ENCODE measurements around the gene KCNA10. TPM values are rescaled to one million over a fixed set of nuclear protein-coding genes. Genes with fewer than 3 reads are reported as not detected.

Gene KCNA10
- total RNA-seq, 1 donor from 2014 or later, result not detected

DNA sequence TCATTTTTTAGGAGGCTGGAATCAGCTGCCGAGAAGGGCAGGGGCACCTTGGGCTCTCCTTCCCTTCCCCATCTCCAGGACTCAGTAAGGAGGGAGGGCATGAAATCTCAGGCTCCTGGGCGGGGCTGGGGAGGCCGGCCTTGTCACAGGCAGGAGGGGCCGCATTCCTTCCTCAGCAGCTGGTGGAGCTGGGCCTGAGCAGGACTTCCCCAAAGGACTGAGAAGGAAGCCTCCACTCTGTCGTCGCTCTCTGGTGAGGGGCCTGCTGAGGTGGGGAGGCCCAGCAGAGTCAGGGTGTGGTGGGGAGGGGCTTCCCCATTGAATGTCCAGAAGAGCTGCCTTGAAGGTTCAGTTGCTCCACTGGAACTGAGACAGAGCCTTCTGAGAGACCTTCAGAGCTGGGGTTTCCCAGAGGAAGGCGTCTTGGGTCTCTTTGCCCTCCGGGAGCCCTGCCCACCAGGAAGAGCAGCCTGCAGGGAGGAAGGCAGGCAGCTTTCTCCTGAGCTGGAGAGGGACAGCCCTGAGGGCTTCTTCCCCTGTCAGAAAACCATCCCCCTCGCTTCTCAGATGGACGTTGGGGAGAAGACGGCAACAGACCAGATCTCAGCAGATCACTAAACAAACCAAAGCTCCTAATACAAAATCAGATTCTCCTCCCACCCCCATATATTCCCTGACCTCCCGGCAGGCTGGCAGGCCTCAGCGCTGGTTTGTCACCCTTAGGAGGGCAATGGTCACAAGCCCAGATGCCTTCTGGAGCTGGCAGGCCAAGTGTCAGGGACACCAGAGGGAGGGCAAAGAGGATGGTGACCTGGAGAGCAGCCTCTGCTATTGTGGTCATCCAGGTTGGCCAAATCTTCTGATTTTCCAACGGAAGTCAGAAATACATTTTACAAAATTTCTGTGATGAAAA, 10.7 kb downstream of the KCNA10 start:
- Mint-ChIP-seq H3K27ac (no peak overlapping the region), H3K36me3 (ENCODE audit: insufficient read depth) (no peaks in the 10 kb centered on the region), H3K4me3 (ENCODE audit: low read depth) (no peak overlapping the region), H3K9me3 (ENCODE audit: low read depth) (no peaks in the 10 kb centered on the region), H3K4me1 (ENCODE audit: low read depth) (peaks cover 3% of the 10 kb centered on the region), H3K27me3 (peaks cover 27% of the 10 kb centered on the region)
- TF ChIP-seq, protein P1, sequence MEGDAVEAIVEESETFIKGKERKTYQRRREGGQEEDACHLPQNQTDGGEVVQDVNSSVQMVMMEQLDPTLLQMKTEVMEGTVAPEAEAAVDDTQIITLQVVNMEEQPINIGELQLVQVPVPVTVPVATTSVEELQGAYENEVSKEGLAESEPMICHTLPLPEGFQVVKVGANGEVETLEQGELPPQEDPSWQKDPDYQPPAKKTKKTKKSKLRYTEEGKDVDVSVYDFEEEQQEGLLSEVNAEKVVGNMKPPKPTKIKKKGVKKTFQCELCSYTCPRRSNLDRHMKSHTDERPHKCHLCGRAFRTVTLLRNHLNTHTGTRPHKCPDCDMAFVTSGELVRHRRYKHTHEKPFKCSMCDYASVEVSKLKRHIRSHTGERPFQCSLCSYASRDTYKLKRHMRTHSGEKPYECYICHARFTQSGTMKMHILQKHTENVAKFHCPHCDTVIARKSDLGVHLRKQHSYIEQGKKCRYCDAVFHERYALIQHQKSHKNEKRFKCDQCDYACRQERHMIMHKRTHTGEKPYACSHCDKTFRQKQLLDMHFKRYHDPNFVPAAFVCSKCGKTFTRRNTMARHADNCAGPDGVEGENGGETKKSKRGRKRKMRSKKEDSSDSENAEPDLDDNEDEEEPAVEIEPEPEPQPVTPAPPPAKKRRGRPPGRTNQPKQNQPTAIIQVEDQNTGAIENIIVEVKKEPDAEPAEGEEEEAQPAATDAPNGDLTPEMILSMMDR (IDR thresholded peaks at IDR 0.05; ENCODE audit: unreplicated experiment), result no peak
- DNase-seq (ENCODE audit: low spot score, unreplicated experiment), result no peak

DNA sequence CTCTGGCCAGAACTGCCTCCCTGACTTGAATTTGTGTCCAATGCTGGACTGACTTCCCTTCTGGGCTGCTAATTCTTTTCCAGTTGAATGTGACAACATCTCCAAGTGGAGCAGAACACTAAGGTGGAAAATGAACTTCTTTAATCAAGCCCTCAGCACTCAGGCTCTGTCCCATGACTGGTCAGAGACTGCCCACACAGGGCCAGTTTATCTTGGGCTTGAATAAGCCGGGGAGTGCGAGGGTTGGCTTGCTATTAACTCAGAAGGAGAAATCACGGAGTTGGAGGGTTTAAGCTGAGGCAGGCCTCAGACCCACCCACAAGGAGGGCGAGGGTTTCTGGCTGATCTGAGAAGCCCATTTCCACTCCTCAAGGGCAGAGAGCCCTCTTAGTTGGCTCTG, 12.4 kb downstream of the KCNA10 start:
- Mint-ChIP-seq H3K27me3 (peaks cover 35% of the 10 kb centered on the region), H3K9me3 (ENCODE audit: low read depth) (no peaks in the 10 kb centered on the region), H3K4me3 (ENCODE audit: low read depth) (no peak overlapping the region), H3K27ac (no peak overlapping the region), H3K36me3 (ENCODE audit: insufficient read depth) (no peaks in the 10 kb centered on the region), H3K4me1 (ENCODE audit: low read depth) (peaks cover 3% of the 10 kb centered on the region)
- TF ChIP-seq, protein P1 (IDR thresholded peaks at IDR 0.05; ENCODE audit: unreplicated experiment), result no peak
- DNase-seq (ENCODE audit: low spot score, unreplicated experiment), result no peak

- H3K27ac Mint-ChIP-seq, result no peak overlapping the region
- TF ChIP-seq, protein P1 (IDR thresholded peaks at IDR 0.05; ENCODE audit: unreplicated experiment), result no peak
- DNase-seq (ENCODE audit: low spot score, unreplicated experiment), result no peak
- no peak overlapping the region for H3K4me3 Mint-ChIP-seq (ENCODE audit: low read depth)
- H3K27me3 Mint-ChIP-seq, result peaks cover 35% of the 10 kb centered on the region
- peaks cover 3% of the 10 kb centered on the region for H3K4me1 Mint-ChIP-seq (ENCODE audit: low read depth)
- no peaks in the 10 kb centered on the region for H3K36me3 Mint-ChIP-seq (ENCODE audit: insufficient read depth)
- H3K9me3 Mint-ChIP-seq (ENCODE audit: low read depth), result no peaks in the 10 kb centered on the region
These were observed 13.4 kb downstream of the KCNA10 start for GRCh38 chr1:110505596-110505995.

GRCh38 chr1:110504226-110504625, 14.7 kb downstream of the KCNA10 start:
- DNase-seq (ENCODE audit: low spot score, unreplicated experiment), result no peak
- H3K9me3 Mint-ChIP-seq (ENCODE audit: low read depth), result no peaks in the 10 kb centered on the region
- TF ChIP-seq, protein P1 (IDR thresholded peaks at IDR 0.05; ENCODE audit: unreplicated experiment), result no peak
- peaks cover 35% of the 10 kb centered on the region for H3K27me3 Mint-ChIP-seq
- H3K27ac Mint-ChIP-seq, result no peak overlapping the region
- no peak overlapping the region for H3K4me3 Mint-ChIP-seq (ENCODE audit: low read depth)
- H3K4me1 Mint-ChIP-seq (ENCODE audit: low read depth), result peaks cover 3% of the 10 kb centered on the region
- no peaks in the 10 kb centered on the region for H3K36me3 Mint-ChIP-seq (ENCODE audit: insufficient read depth)

DNA sequence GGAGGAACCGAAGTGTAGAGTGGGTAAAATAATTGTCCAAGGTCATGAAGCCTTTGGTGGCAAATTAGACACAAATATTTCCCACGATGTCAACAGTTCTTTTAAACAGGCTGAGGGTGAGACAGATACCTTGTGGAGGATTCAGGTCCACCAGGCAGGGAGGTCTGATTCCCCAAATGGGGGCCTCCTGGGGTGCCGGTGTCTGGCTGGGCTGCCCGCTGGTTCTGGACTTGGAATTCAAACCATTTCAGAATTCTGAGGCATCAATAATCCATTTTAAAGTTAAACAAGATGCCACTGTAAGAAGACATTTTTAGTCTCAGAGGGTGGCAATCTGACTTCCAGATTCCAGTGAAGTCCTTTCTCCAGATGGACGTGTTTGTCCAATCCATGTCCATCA, 15.5 kb downstream of the KCNA10 start:
- H3K4me1 Mint-ChIP-seq (ENCODE audit: low read depth), result peaks cover 3% of the 10 kb centered on the region
- peak overlapping the region; percentile 42 for H3K27ac Mint-ChIP-seq
- H3K4me3 Mint-ChIP-seq (ENCODE audit: low read depth), result no peak overlapping the region
- no peaks in the 10 kb centered on the region for H3K36me3 Mint-ChIP-seq (ENCODE audit: insufficient read depth)
- peaks cover 35% of the 10 kb centered on the region for H3K27me3 Mint-ChIP-seq
- DNase-seq (ENCODE audit: low spot score, unreplicated experiment), result no peak
- TF ChIP-seq, protein P1 (IDR thresholded peaks at IDR 0.05; ENCODE audit: unreplicated experiment), result no peak
- no peaks in the 10 kb centered on the region for H3K9me3 Mint-ChIP-seq (ENCODE audit: low read depth)
